Tibial nerve (tissue), 4 donors: ENCODE measurements around the gene STAT3.

ENCODE experiments used
- EP300 ChIP-seq, 2 donors: sonication (generic); formaldehyde crosslinking; IDR thresholded peaks; one replicate each; pipeline ENCODE4 v1.6.1; 2017; ENCODE audit warnings: antibody characterized with exemption in 2 of 2, mild to moderate bottlenecking in 1 of 2
- TF ChIP-seq, protein P1 (sequence below), 5 experiments: fragments of 200-600 bp in 3 of 5; fragments of 450-650 bp in 2 of 5; sonication (generic) in 3 of 5; IDR thresholded peaks; one replicate each; pipeline ENCODE4 v1.5.1; 2016 to 2019; ENCODE audit warnings: antibody characterized with exemption in 5 of 5, mild to moderate bottlenecking in 3 of 5, moderate library complexity in 2 of 5

DNA sequence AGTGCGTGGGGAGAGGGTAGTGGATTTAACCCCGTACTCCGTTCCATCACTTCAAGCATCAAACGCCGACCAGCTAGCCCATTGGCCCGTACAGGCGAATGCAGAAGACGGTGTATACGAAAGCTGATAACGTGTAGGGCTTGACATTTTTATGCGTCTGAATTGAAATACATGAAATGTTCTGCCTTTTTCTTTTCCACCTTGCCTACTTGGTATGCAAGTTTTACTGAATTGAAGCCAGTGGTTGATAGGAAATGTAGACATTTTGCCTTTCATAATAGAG, 834 bp upstream of the STAT3 start:
- TF ChIP-seq, protein P1, sequence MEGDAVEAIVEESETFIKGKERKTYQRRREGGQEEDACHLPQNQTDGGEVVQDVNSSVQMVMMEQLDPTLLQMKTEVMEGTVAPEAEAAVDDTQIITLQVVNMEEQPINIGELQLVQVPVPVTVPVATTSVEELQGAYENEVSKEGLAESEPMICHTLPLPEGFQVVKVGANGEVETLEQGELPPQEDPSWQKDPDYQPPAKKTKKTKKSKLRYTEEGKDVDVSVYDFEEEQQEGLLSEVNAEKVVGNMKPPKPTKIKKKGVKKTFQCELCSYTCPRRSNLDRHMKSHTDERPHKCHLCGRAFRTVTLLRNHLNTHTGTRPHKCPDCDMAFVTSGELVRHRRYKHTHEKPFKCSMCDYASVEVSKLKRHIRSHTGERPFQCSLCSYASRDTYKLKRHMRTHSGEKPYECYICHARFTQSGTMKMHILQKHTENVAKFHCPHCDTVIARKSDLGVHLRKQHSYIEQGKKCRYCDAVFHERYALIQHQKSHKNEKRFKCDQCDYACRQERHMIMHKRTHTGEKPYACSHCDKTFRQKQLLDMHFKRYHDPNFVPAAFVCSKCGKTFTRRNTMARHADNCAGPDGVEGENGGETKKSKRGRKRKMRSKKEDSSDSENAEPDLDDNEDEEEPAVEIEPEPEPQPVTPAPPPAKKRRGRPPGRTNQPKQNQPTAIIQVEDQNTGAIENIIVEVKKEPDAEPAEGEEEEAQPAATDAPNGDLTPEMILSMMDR (IDR thresholded peaks at IDR 0.05) = no peak
- TF ChIP-seq EP300 (IDR thresholded peaks at IDR 0.05) = no peak
